Measurements from ENCODE around the gene ACAD11.

GRCh38 chr3:132662212-132662611, 2.6 kb upstream of the ACAD11 start:
- TF ChIP-seq POLR2AphosphoS5 (IDR thresholded peaks at IDR 0.05; ENCODE audit: low read depth, low read length), result no peak
- TF ChIP-seq CTCF (IDR thresholded peaks at IDR 0.05), result no peak
- TF ChIP-seq TCF7L2 (IDR thresholded peaks at IDR 0.05; ENCODE audit: low read depth, low read length), result no peak
- TF ChIP-seq REST (IDR thresholded peaks at IDR 0.05; ENCODE audit: insufficient read depth in 1 of 2, low read depth in 2 of 2, low read length in 1 of 2), result no peak
